GM12892 (cell line): ENCODE measurements around the gene ACSM4.

Source experiments
- DNase-seq: peaks from one replicate; pipeline ENCODE4 v3.0.0; 2011; ENCODE audit not compliant: insufficient read length
- FAIRE-seq: peaks from 2 replicates; lab custom pipeline; 2011; peaks lifted over from hg19 to GRCh38; lab: Jason Lieb, UNC
- POLR2A ChIP-seq: IDR thresholded peaks from 2 replicates; pipeline ENCODE4 v1.6.1; 2011; ENCODE audit warnings: low read depth, low read length, control low read depth
- POLR2AphosphoS5 ChIP-seq: IDR thresholded peaks from 2 replicates; pipeline ENCODE4 v1.6.1; 2011; ENCODE audit warnings: low read depth, low read length, control low read depth
- TAF1 ChIP-seq: IDR thresholded peaks from 2 replicates; pipeline ENCODE4 v1.6.1; 2011; ENCODE audit warnings: low read depth, mild to moderate bottlenecking, control low read depth, low read length, borderline replicate concordance

Gene ACSM4

DNA sequence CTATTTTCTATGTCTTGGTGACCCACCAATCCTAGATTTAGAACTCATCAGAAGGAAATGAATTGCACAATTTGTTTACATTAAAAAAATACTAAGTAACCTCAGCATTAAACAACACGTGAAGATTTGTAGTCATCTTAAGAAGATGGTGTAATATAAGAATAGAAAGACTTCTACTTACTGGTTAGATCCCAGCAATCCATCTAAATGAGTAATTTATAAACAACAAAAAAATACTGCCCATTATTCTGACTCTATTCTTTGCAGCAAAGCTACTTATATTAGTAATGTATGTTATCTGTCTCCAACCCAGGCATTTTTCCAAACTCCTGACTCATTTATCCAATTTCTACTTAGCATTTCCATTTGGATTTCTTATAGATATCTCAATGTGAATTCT, 72.3 kb downstream of the ACSM4 start:
- no peak for DNase-seq
- TF ChIP-seq TAF1, result no peak
- TF ChIP-seq POLR2A, result no peak
- no peak for TF ChIP-seq POLR2AphosphoS5
- no peak for FAIRE-seq
